SK-N-SH (cell line): Measurements from ENCODE around the gene LRRC27. TPM values are rescaled to one million over a fixed set of nuclear protein-coding genes. Genes with fewer than 3 reads are reported as not detected.

ENCODE experiments used
- CTCF ChIA-PET: fragments of 300-600, 350-600 bp; formaldehyde crosslinking; extraction: SDS; loops from one replicate; lab custom pipeline; 2021; lab: Yijun Ruan, JAX
- POLR2A ChIA-PET: fragments of 350-600 bp; sonication (Branson Sonifier 250); formaldehyde crosslinking; extraction: SDS; loops from one replicate; lab custom pipeline; 2020; ENCODE audit warnings: antibody characterized with exemption, inconsistent platforms; lab: Yijun Ruan, JAX
- DNase-seq: peaks from one replicate; pipeline ENCODE4 v3.0.0; 2012
- H2AFZ ChIP-seq: fragments of 200-600 bp; sonication (generic); 2 replicates; pipeline ENCODE4 v1.8.1; 2016; ENCODE audit warnings: antibody characterized with exemption, mild to moderate bottlenecking, low read depth
- H3F3A ChIP-seq: fragments of 200-600 bp; sonication (generic); replicated peaks from 2 replicates; pipeline ENCODE3; 2016; ENCODE audit warnings: antibody characterized with exemption, mild to moderate bottlenecking; ENCODE audit not compliant: insufficient read depth
- H3K27ac ChIP-seq, 2 experiments: fragments of 200-500 bp in 1 of 2; fragments of 200-600 bp in 1 of 2; sonication (Bioruptor generic) in 1 of 2; sonication (generic), shearing (Covaris generic) in 1 of 2; 2 replicates each; pipeline versions ENCODE4 v1.5.1 to v1.6.1; 2014 to 2016; ENCODE audit warnings: low read depth in 2 of 2, inconsistent platforms in 1 of 2, low read length in 1 of 2, mild to moderate bottlenecking in 1 of 2, mixed read lengths in 1 of 2
- H3K27me3 ChIP-seq: fragments of 200-600 bp; sonication (generic), shearing (Covaris generic); 2 replicates; pipeline ENCODE4 v1.6.1; 2016; ENCODE audit warnings: mixed run types; ENCODE audit not compliant: insufficient read depth
- H3K36me3 ChIP-seq, 2 experiments: fragments of 200-500 bp in 1 of 2; fragments of 200-600 bp in 1 of 2; sonication (Bioruptor generic) in 1 of 2; sonication (generic) in 1 of 2; replicated peaks in 1 of 2; 2 replicates each; pipeline versions ENCODE3 to v1.5.1; 2014 to 2016; ENCODE audit warnings: low read length in 1 of 2, mild to moderate bottlenecking in 1 of 2; ENCODE audit not compliant: insufficient read depth in 2 of 2, control insufficient read depth in 1 of 2
- H3K4me1 ChIP-seq, 2 experiments: fragments of 200-500 bp in 1 of 2; fragments of 200-600 bp in 1 of 2; sonication (Bioruptor generic) in 1 of 2; sonication (generic), shearing (Covaris generic) in 1 of 2; 2 replicates each; pipeline versions ENCODE4 v1.5.1 to v1.6.1; 2014 to 2016; ENCODE audit warnings: low read depth in 1 of 2, low read length in 1 of 2, mixed run types in 1 of 2; ENCODE audit not compliant: insufficient read depth in 2 of 2, control insufficient read depth in 1 of 2
- H3K4me2 ChIP-seq: fragments of 200-600 bp; sonication (generic), shearing (Covaris generic); 2 replicates; pipeline ENCODE4 v1.6.1; 2017; ENCODE audit warnings: mixed run types
- H3K4me3 ChIP-seq, 2 experiments: fragments of 200-500 bp in 1 of 2; fragments of 200-600 bp in 1 of 2; sonication (Bioruptor generic) in 1 of 2; sonication (generic), shearing (Covaris generic) in 1 of 2; 2 replicates each; pipeline versions ENCODE4 v1.5.1 to v1.8.1; 2014 to 2016; ENCODE audit warnings: low read depth in 2 of 2, inconsistent platforms in 1 of 2, low read length in 1 of 2, mild to moderate bottlenecking in 1 of 2, mixed read lengths in 1 of 2, moderate library complexity in 1 of 2
- H3K79me2 ChIP-seq: fragments of 200-600 bp; sonication (generic); 2 replicates; pipeline ENCODE4 v1.8.1; 2017; ENCODE audit warnings: mild to moderate bottlenecking; ENCODE audit not compliant: insufficient read depth
- H3K9ac ChIP-seq: fragments of 200-600 bp; sonication (generic); 2 replicates; pipeline ENCODE4 v1.6.1; 2017; ENCODE audit warnings: mixed run types
- H3K9me2 ChIP-seq: fragments of 200-600 bp; sonication (generic); 2 replicates; pipeline ENCODE4 v1.6.1; 2017; ENCODE audit warnings: mixed run types
- H3K9me3 ChIP-seq: fragments of 200-600 bp; sonication (generic); 2 replicates; pipeline ENCODE4 v1.6.1; 2017; ENCODE audit warnings: mixed run types, mild to moderate bottlenecking, moderate library complexity
- H4K20me1 ChIP-seq: fragments of 200-600 bp; sonication (generic); 2 replicates; pipeline ENCODE4 v1.6.1; 2017; ENCODE audit warnings: mild to moderate bottlenecking, mixed run types; ENCODE audit not compliant: insufficient read depth
- ELF1 ChIP-seq: IDR thresholded peaks from 2 replicates; pipeline ENCODE4 v1.4.0; 2012
- EZH2phosphoT487 ChIP-seq: fragments of 200-600 bp; sonication (generic); IDR thresholded peaks from 2 replicates; pipeline ENCODE4 v1.6.1; 2017; ENCODE audit warnings: low read depth, mixed run types, mild to moderate bottlenecking, antibody characterized with exemption, moderate library complexity, borderline replicate concordance
- FOXJ3 ChIP-seq: sonication (generic); formaldehyde crosslinking; IDR thresholded peaks from 2 replicates; pipeline ENCODE4 v1.5.1; 2020; ENCODE audit warnings: mild to moderate bottlenecking, missing genetic modification reagents
- FOXM1 ChIP-seq: IDR thresholded peaks from 2 replicates; pipeline ENCODE4 v1.4.0; 2012; ENCODE audit warnings: low read depth, mild to moderate bottlenecking
- IRF3 ChIP-seq: fragments of 150-350 bp; IDR thresholded peaks from 2 replicates; pipeline ENCODE4 v1.6.1; 2016; ENCODE audit warnings: mild to moderate bottlenecking, low read depth, low read length
- JUND ChIP-seq: IDR thresholded peaks from 2 replicates; pipeline ENCODE4 v1.4.0; 2012
- MEF2A ChIP-seq: IDR thresholded peaks from 2 replicates; pipeline ENCODE4 v1.4.0; 2012; ENCODE audit warnings: low read depth, borderline replicate concordance
- PBX3 ChIP-seq: IDR thresholded peaks from 2 replicates; pipeline ENCODE4; 2012
- RCOR1 ChIP-seq: fragments of 150-350 bp; IDR thresholded peaks from 2 replicates; pipeline ENCODE4 v1.6.1; 2017; ENCODE audit warnings: antibody characterized with exemption, low read length
- SMC3 ChIP-seq: IDR thresholded peaks from 2 replicates; pipeline ENCODE4 v1.6.1; 2012; ENCODE audit warnings: low read depth, low read length, improper control_type of control experiment
- TAF1 ChIP-seq: IDR thresholded peaks from 2 replicates; pipeline ENCODE4 v1.6.1; 2012; ENCODE audit warnings: low read depth, mild to moderate bottlenecking, low read length, moderate library complexity, borderline replicate concordance
- TCF12 ChIP-seq: IDR thresholded peaks from 2 replicates; pipeline ENCODE4 v1.4.0; 2012
- USF2 ChIP-seq: fragments of 150-350 bp; IDR thresholded peaks from 2 replicates; pipeline ENCODE4 v1.6.1; 2017; ENCODE audit warnings: antibody characterized with exemption, low read length, low read depth, borderline replicate concordance
- YY1 ChIP-seq: IDR thresholded peaks from 2 replicates; pipeline ENCODE4 v1.4.0; 2012; ENCODE audit warnings: low read depth, mild to moderate bottlenecking
- ZBTB33 ChIP-seq: IDR thresholded peaks from 2 replicates; pipeline ENCODE4 v1.4.0; 2012; ENCODE audit warnings: low read depth, borderline replicate concordance
- WGBS: methylation state at CpG from one replicate; pipeline ENCODE4 v1.1.6; 2017; ENCODE audit warnings: low lambda C conversion rate; 5-methylcytosine and 5-hydroxymethylcytosine counted together
- polyA plus RNA-seq, 3 experiments: library from polyadenylated mRNA; depleted of rRNA; stranded (reverse); fragments of >200 nt; gene quantifications; 2 replicates each; pipeline ENCODE4 v1.2.3, GENCODE V29; 2012
- TF ChIP-seq, protein P1 (sequence below): IDR thresholded peaks from 2 replicates; pipeline ENCODE4 v1.4.0; 2012; ENCODE audit warnings: low read depth, borderline replicate concordance
- TF ChIP-seq, protein P2 (sequence below): IDR thresholded peaks from 2 replicates; pipeline ENCODE4 v1.4.0; 2012; ENCODE audit warnings: low read depth
- TF ChIP-seq, protein P3 (sequence below): IDR thresholded peaks from 2 replicates; pipeline ENCODE4 v1.6.1; 2012; ENCODE audit warnings: mild to moderate bottlenecking, low read depth, low read length, moderate library complexity

The LRRC27 gene
- polyA plus RNA-seq, 1 of the 3 experiments (the other 2 are of a cell fraction) = 10.0 TPM

GRCh38 chr10:132374612-132375011, 42.6 kb downstream of the LRRC27 start:
- WGBS = 79% methylated on average over 9 of the region's 14 CpGs
- Histone ChIP-seq H3K27me3 (no peaks in the 10 kb centered on the region), H3K79me2 (no peaks in the 10 kb centered on the region), H3K4me1 (no peaks in the 10 kb centered on the region), H3K27ac (no peak overlapping the region), H3K9me3 (no peaks in the 10 kb centered on the region), H2AFZ (no peak overlapping the region), H3K9me2 (no peaks in the 10 kb centered on the region), H3K4me2 (no peak overlapping the region), H3K36me3 (no peaks in the 10 kb centered on the region), H3K9ac (no peak overlapping the region), H4K20me1 (no peaks in the 10 kb centered on the region), H3K4me3 (no peak overlapping the region), H3F3A (no peaks in the 10 kb centered on the region)
- ChIA-PET POLR2A (no interaction called here), CTCF (no interaction called here)
- TF ChIP-seq USF2 (no peak), FOXJ3 (CRISPR knock-in tag) (no peak), JUND (no peak), ELF1 (no peak), RCOR1 (no peak), ZBTB33 (no peak), PBX3 (no peak), MEF2A (no peak), IRF3 (no peak), TCF12 (no peak), TAF1 (no peak), EZH2phosphoT487 (no peak), FOXM1 (no peak), SMC3 (no peak), YY1 (no peak)
- TF ChIP-seq, protein P1, sequence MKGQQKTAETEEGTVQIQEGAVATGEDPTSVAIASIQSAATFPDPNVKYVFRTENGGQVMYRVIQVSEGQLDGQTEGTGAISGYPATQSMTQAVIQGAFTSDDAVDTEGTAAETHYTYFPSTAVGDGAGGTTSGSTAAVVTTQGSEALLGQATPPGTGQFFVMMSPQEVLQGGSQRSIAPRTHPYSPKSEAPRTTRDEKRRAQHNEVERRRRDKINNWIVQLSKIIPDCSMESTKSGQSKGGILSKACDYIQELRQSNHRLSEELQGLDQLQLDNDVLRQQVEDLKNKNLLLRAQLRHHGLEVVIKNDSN = no peak
- TF ChIP-seq, protein P2, sequence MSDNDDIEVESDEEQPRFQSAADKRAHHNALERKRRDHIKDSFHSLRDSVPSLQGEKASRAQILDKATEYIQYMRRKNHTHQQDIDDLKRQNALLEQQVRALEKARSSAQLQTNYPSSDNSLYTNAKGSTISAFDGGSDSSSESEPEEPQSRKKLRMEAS = no peak
- TF ChIP-seq, protein P3, sequence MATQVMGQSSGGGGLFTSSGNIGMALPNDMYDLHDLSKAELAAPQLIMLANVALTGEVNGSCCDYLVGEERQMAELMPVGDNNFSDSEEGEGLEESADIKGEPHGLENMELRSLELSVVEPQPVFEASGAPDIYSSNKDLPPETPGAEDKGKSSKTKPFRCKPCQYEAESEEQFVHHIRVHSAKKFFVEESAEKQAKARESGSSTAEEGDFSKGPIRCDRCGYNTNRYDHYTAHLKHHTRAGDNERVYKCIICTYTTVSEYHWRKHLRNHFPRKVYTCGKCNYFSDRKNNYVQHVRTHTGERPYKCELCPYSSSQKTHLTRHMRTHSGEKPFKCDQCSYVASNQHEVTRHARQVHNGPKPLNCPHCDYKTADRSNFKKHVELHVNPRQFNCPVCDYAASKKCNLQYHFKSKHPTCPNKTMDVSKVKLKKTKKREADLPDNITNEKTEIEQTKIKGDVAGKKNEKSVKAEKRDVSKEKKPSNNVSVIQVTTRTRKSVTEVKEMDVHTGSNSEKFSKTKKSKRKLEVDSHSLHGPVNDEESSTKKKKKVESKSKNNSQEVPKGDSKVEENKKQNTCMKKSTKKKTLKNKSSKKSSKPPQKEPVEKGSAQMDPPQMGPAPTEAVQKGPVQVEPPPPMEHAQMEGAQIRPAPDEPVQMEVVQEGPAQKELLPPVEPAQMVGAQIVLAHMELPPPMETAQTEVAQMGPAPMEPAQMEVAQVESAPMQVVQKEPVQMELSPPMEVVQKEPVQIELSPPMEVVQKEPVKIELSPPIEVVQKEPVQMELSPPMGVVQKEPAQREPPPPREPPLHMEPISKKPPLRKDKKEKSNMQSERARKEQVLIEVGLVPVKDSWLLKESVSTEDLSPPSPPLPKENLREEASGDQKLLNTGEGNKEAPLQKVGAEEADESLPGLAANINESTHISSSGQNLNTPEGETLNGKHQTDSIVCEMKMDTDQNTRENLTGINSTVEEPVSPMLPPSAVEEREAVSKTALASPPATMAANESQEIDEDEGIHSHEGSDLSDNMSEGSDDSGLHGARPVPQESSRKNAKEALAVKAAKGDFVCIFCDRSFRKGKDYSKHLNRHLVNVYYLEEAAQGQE = no peak
- no peak for DNase-seq
